ENCODE data around the gene TFCP2. TPM values are rescaled to one million over a fixed set of nuclear protein-coding genes. Genes with fewer than 3 reads are reported as not detected.

Gene TFCP2
- total RNA-seq, 1 experiment from 2014 or later, result 52.6 TPM

GRCh38 chr12:51205350-51205749 is 32.4 kb upstream of the TFCP2 start:
- Mint-ChIP-seq H3K4me1 (ENCODE audit: low read depth, unreplicated experiment) (peaks cover 11% of the 10 kb centered on the region), H3K36me3 (ENCODE audit: insufficient read depth, unreplicated experiment) (no peaks in the 10 kb centered on the region), H3K27ac (ENCODE audit: unreplicated experiment) (no peak overlapping the region), H3K27me3 (ENCODE audit: insufficient read depth, unreplicated experiment) (no peaks in the 10 kb centered on the region), H3K9me3 (ENCODE audit: unreplicated experiment) (no peaks in the 10 kb centered on the region), H3K4me3 (ENCODE audit: unreplicated experiment) (no peak overlapping the region)
- BruUV-seq (replicated peaks), result no TSS peak
- ChIA-PET POLR2A (interaction anchor here (0.6 kb wide), 1 partner anchor 20 kb away, joined by 5 read pairs; no protein-coding TSS in a partner anchor), CTCF (interaction anchor here (1.2 to 1.3 kb wide), 2 partner anchors 12 to 14 kb away, joined by 3 to 7 read pairs; partner anchors contain the start of gene POU6F1)
- Histone ChIP-seq H3K27me3 (replicated peaks; ENCODE audit: control insufficient read depth, insufficient read depth, low read length) (no peaks in the 10 kb centered on the region), H3K36me3 (ENCODE audit: control insufficient read depth, insufficient read depth, low read length) (no peaks in the 10 kb centered on the region), H3K9me3 (no peaks in the 10 kb centered on the region), H3K4me3 (ENCODE audit: low read depth, low read length) (no peak overlapping the region), H3K4me1 (no peaks in the 10 kb centered on the region)
- intact Hi-C loops (cut with micrococcal nuclease; ENCODE audit: unreplicated experiment), result no loop called here
- no peak for DNase-seq
- TF ChIP-seq CTCF (IDR thresholded peaks at IDR 0.05; ENCODE audit: insufficient read depth in 1 of 2, low read depth in 1 of 2, low read length in 1 of 2, severe bottlenecking in 1 of 2, unreplicated experiment in 1 of 2), result no peak

GRCh38 chr12:51202718-51203117 is 29.8 kb upstream of the TFCP2 start:
- H3K4me3 Mint-ChIP-seq (ENCODE audit: unreplicated experiment), result no peak overlapping the region
- BruUV-seq (replicated peaks), result no TSS peak
- POLR2A ChIA-PET, result no interaction called here
- intact Hi-C loops (cut with micrococcal nuclease; ENCODE audit: unreplicated experiment), result no loop called here
- peaks cover 21% of the 10 kb centered on the region for H3K4me1 Mint-ChIP-seq (ENCODE audit: low read depth, unreplicated experiment)
- H3K27ac Mint-ChIP-seq (ENCODE audit: unreplicated experiment), result no peak overlapping the region
- Histone ChIP-seq H3K4me3 (ENCODE audit: low read depth, low read length) (no peak overlapping the region), H3K4me1 (peaks cover 11% of the 10 kb centered on the region; the same call in 1 of the 2 replicates), H3K27me3 (replicated peaks; ENCODE audit: control insufficient read depth, insufficient read depth, low read length) (no peaks in the 10 kb centered on the region), H3K9me3 (no peaks in the 10 kb centered on the region), H3K36me3 (ENCODE audit: control insufficient read depth, insufficient read depth, low read length) (no peaks in the 10 kb centered on the region)
- CTCF ChIA-PET, result no interaction called here
- H3K36me3 Mint-ChIP-seq (ENCODE audit: insufficient read depth, unreplicated experiment), result no peaks in the 10 kb centered on the region
- no peak for TF ChIP-seq CTCF (IDR thresholded peaks at IDR 0.05; ENCODE audit: insufficient read depth in 1 of 2, low read depth in 1 of 2, low read length in 1 of 2, severe bottlenecking in 1 of 2, unreplicated experiment in 1 of 2)
- no peaks in the 10 kb centered on the region for H3K27me3 Mint-ChIP-seq (ENCODE audit: insufficient read depth, unreplicated experiment)
- DNase-seq, result no peak
- no peaks in the 10 kb centered on the region for H3K9me3 Mint-ChIP-seq (ENCODE audit: unreplicated experiment)

- Mint-ChIP-seq H3K4me3 (ENCODE audit: unreplicated experiment) (no peak overlapping the region), H3K4me1 (ENCODE audit: low read depth, unreplicated experiment) (peaks cover 21% of the 10 kb centered on the region), H3K9me3 (ENCODE audit: unreplicated experiment) (no peaks in the 10 kb centered on the region), H3K27ac (ENCODE audit: unreplicated experiment) (no peak overlapping the region), H3K36me3 (ENCODE audit: insufficient read depth, unreplicated experiment) (no peaks in the 10 kb centered on the region), H3K27me3 (ENCODE audit: insufficient read depth, unreplicated experiment) (no peaks in the 10 kb centered on the region)
- intact Hi-C loops (cut with micrococcal nuclease; ENCODE audit: unreplicated experiment), result no loop called here
- POLR2A ChIA-PET, result no interaction called here
- no peaks in the 10 kb centered on the region for H3K36me3 ChIP-seq (ENCODE audit: control insufficient read depth, insufficient read depth, low read length)
- H3K9me3 ChIP-seq, result no peaks in the 10 kb centered on the region
- no peak overlapping the region for H3K4me3 ChIP-seq (ENCODE audit: low read depth, low read length)
- peaks cover 11% of the 10 kb centered on the region; the same call in 1 of the 2 replicates for H3K4me1 ChIP-seq
- no peaks in the 10 kb centered on the region for H3K27me3 ChIP-seq (replicated peaks; ENCODE audit: control insufficient read depth, insufficient read depth, low read length)
- BruUV-seq (replicated peaks), result no TSS peak
- no peak for DNase-seq
- CTCF ChIA-PET, result no interaction called here
- TF ChIP-seq CTCF (IDR thresholded peaks at IDR 0.05; ENCODE audit: insufficient read depth in 1 of 2, low read depth in 1 of 2, low read length in 1 of 2, severe bottlenecking in 1 of 2, unreplicated experiment in 1 of 2), result no peak
Observed at GRCh38 chr12:51200806-51201205, 27.9 kb upstream of the TFCP2 start.
